GM13977 (cell line): ENCODE measurements around the gene UCK2.

Source experiments
- DNase-seq: peaks from one replicate; pipeline ENCODE4 v3.0.0; 2012; ENCODE audit warnings: low spot score
- CTCF ChIP-seq: IDR thresholded peaks from 2 replicates; pipeline ENCODE4 v1.5.1; 2012; ENCODE audit warnings: mild to moderate bottlenecking, control low read depth; ENCODE audit not compliant: insufficient read depth; ENCODE audit errors: extremely low read depth, missing control alignments
- in situ Hi-C: fragments of 300-500 bp; cut with MboI; formaldehyde crosslinking; loops from one replicate; pipeline ENCODE4 v1.12.0; 2022; ENCODE audit warnings: low sequenced_read_pairs, low pct_unique_long_range_greater_than_20kb, mixed read lengths, inconsistent platforms; ENCODE audit not compliant: unreplicated experiment

UCK2 gene

GRCh38 chr1:165960881-165961280, 133.5 kb downstream of the UCK2 start:
- no peak for DNase-seq
- TF ChIP-seq CTCF: no peak
- in situ Hi-C loops: no loop called here
